Medulla oblongata (tissue), 1 donor: Measurements from ENCODE around the gene NMNAT2.
"Not testable (repeated sequence)": the region's sequence is repeated elsewhere in the genome, so short reads cannot be mapped to it uniquely, and the experiment has no call there.

Experiments
- DNase-seq: peaks from one replicate; pipeline ENCODE4 v3.0.0-alpha.2; 2015; ENCODE audit errors: extremely low spot score

NMNAT2 gene

GRCh38 chr1:183418696-183419095 is 516 bp upstream of the NMNAT2 start:
- DNase-seq, result no peak

GRCh38 chr1:183416850-183417771 is 1.1 kb downstream of the NMNAT2 start:
- peak; percentile 46 for DNase-seq

GRCh38 chr1:183414365-183414764 is 3.8 kb downstream of the NMNAT2 start:
- no peak for DNase-seq

GRCh38 chr1:183411091-183411490 is 7.1 kb downstream of the NMNAT2 start:
- DNase-seq, result no peak

GRCh38 chr1:183407961-183408360 is 10.2 kb downstream of the NMNAT2 start:
- no peak for DNase-seq

- DNase-seq, result no peak
These were observed 10.7 kb downstream of the NMNAT2 start for GRCh38 chr1:183407474-183407873.

- peak; percentile 63 for DNase-seq
These were observed 13.7 kb downstream of the NMNAT2 start for GRCh38 chr1:183404476-183404875.

- DNase-seq, result no peak
These were observed 14.7 kb downstream of the NMNAT2 start for GRCh38 chr1:183403498-183403897.

GRCh38 chr1:183401565-183401964 is 16.6 kb downstream of the NMNAT2 start:
- DNase-seq, result not testable (repeated sequence)

GRCh38 chr1:183394435-183394834 is 23.7 kb downstream of the NMNAT2 start:
- DNase-seq, result no peak

GRCh38 chr1:183391863-183392262 is 26.3 kb downstream of the NMNAT2 start:
- DNase-seq, result no peak

GRCh38 chr1:183390561-183390960 is 27.6 kb downstream of the NMNAT2 start:
- DNase-seq, result no peak

GRCh38 chr1:183388735-183389134 is 29.4 kb downstream of the NMNAT2 start:
- no peak for DNase-seq

GRCh38 chr1:183385340-183386144 is 32.6 kb downstream of the NMNAT2 start:
- DNase-seq, result no peak

GRCh38 chr1:183379951-183380350 is 38.2 kb downstream of the NMNAT2 start:
- DNase-seq, result no peak

- no peak for DNase-seq
These were observed 42.8 kb downstream of the NMNAT2 start for GRCh38 chr1:183375381-183375780.

- no peak for DNase-seq
These were observed 43.4 kb downstream of the NMNAT2 start for GRCh38 chr1:183374825-183375224.

GRCh38 chr1:183372586-183373230 is 45.5 kb downstream of the NMNAT2 start:
- no peak for DNase-seq

GRCh38 chr1:183370399-183371058 is 47.7 kb downstream of the NMNAT2 start:
- no peak for DNase-seq

GRCh38 chr1:183368213-183369108 is 49.7 kb downstream of the NMNAT2 start:
- DNase-seq, result no peak

GRCh38 chr1:183366116-183366515 is 52.1 kb downstream of the NMNAT2 start:
- no peak for DNase-seq
